A549 (cell line): ENCODE measurements around the gene APCDD1. TPM values are rescaled to one million over a fixed set of nuclear protein-coding genes. Genes with fewer than 3 reads are reported as not detected.

ENCODE experiments used
- ATAC-seq, 2 experiments: fragments of 200-7000 bp in 1 of 2; fragments of >200 bp in 1 of 2; cut with Nextera tagmentation in 1 of 2; cut with Tn5 transposase in 1 of 2; 3 replicates each; pipeline versions ENCODE4 v1.8.0 to v1.9.1; 2018 to 2020; ENCODE audit warnings: mild to moderate bottlenecking in 1 of 2, moderate library complexity in 1 of 2
- CTCF ChIA-PET: fragments of 300-600 bp; sonication (Branson Sonifier 250); formaldehyde crosslinking; extraction: SDS; loops from one replicate; lab custom pipeline; 2021; ENCODE audit warnings: antibody characterized with exemption, inconsistent platforms; lab: Yijun Ruan, JAX
- POLR2A ChIA-PET: fragments of 350-600 bp; formaldehyde crosslinking; extraction: SDS; loops from one replicate; lab custom pipeline; 2021; ENCODE audit warnings: antibody characterized with exemption, inconsistent platforms; lab: Yijun Ruan, JAX
- DNase-seq, 2 experiments: peaks; one replicate each; pipeline versions ENCODE4 v3.0.0 to v3.0.0-alpha.2; 2011 to 2016; ENCODE audit warnings: low read depth in 1 of 2, low spot score in 1 of 2
- FAIRE-seq: peaks from 2 replicates; lab custom pipeline; 2011; peaks lifted over from hg19 to GRCh38; lab: Jason Lieb, UNC
- H3K27ac ChIP-seq, 2 experiments: fragments of >200 bp; sonication (Bioruptor Twin); formaldehyde crosslinking; 3 replicates each; pipeline ENCODE4 v1.5.1; 2016 to 2017
- H3K4me1 ChIP-seq: fragments of >200 bp; sonication (Bioruptor Twin); formaldehyde crosslinking; 3 replicates; pipeline ENCODE4 v1.6.1; 2016
- H3K4me2 ChIP-seq: fragments of >200 bp; sonication (Bioruptor Twin); formaldehyde crosslinking; 3 replicates; pipeline ENCODE4 v1.6.1; 2016
- H3K4me3 ChIP-seq: fragments of >200 bp; sonication (Bioruptor Twin); formaldehyde crosslinking; 3 replicates; pipeline ENCODE4 v1.5.1; 2016
- H3K9me3 ChIP-seq: fragments of >200 bp; sonication (Bioruptor Twin); formaldehyde crosslinking; 3 replicates; pipeline ENCODE4 v1.6.1; 2016
- BHLHE40 ChIP-seq: IDR thresholded peaks from 2 replicates; pipeline ENCODE4 v1.6.1; 2012; ENCODE audit warnings: low read depth, low read length, inconsistent platforms
- CBX8 ChIP-seq: fragments of 200-600 bp; sonication (generic); IDR thresholded peaks from 2 replicates; pipeline ENCODE4 v1.6.1; 2016
- CHD2 ChIP-seq: fragments of 150-350 bp; IDR thresholded peaks from 2 replicates; pipeline ENCODE4 v1.6.1; 2014; ENCODE audit warnings: low read length; ENCODE audit not compliant: partially characterized antibody
- ESRRA ChIP-seq: fragments of 150-350 bp; IDR thresholded peaks from 2 replicates; pipeline ENCODE4 v1.6.1; 2014; ENCODE audit warnings: mild to moderate bottlenecking, low read length, borderline replicate concordance
- NFE2L2 ChIP-seq: fragments of 150-350 bp; conservative IDR thresholded peaks from 2 replicates; pipeline ENCODE4 v1.6.1; 2014; ENCODE audit warnings: low read length
- PHF8 ChIP-seq: fragments of 200-600 bp; sonication (generic); IDR thresholded peaks from 2 replicates; pipeline ENCODE4 v1.6.1; 2016; ENCODE audit warnings: low read depth, mild to moderate bottlenecking, antibody characterized with exemption, moderate library complexity, borderline replicate concordance
- POLR2A ChIP-seq: IDR thresholded peaks from 2 replicates; pipeline ENCODE4 v1.6.1; 2012; ENCODE audit warnings: mild to moderate bottlenecking, low read length
- RAD21 ChIP-seq, 2 experiments: fragments of >200 bp in 1 of 2; sonication (Bioruptor Twin) in 1 of 2; formaldehyde crosslinking in 1 of 2; IDR thresholded peaks in 1 of 2; conservative IDR thresholded peaks in 1 of 2; 2 replicates in 1 of 2; 3 replicates in 1 of 2; pipeline ENCODE4 v1.6.1; 2012 to 2018; ENCODE audit warnings: inconsistent platforms in 1 of 2
- RARB ChIP-seq: fragments of 250-450 bp; sonication (Bioruptor Pico); IDR thresholded peaks from 2 replicates; pipeline ENCODE4 v1.8.0; 2021; ENCODE audit warnings: mild to moderate bottlenecking, moderate library complexity
- RCOR1 ChIP-seq: fragments of 150-350 bp; IDR thresholded peaks from 2 replicates; pipeline ENCODE4 v1.6.1; 2014; ENCODE audit warnings: antibody characterized with exemption, low read length, low read depth
- SMC3 ChIP-seq: fragments of >200 bp; sonication (Bioruptor Twin); formaldehyde crosslinking; IDR thresholded peaks from 3 replicates; pipeline ENCODE4 v1.6.1; 2018; ENCODE audit warnings: inconsistent platforms
- SREBF2 ChIP-seq: fragments of 450-650 bp; IDR thresholded peaks from 2 replicates; pipeline ENCODE4 v1.6.1; 2014; ENCODE audit warnings: mild to moderate bottlenecking, moderate library complexity
- ZFP36 ChIP-seq: fragments of 450-650 bp; IDR thresholded peaks from 2 replicates; pipeline ENCODE4 v1.6.1; 2014; ENCODE audit warnings: borderline replicate concordance; ENCODE audit not compliant: partially characterized antibody
- whole genome bisulfite sequencing: methylation state at CpG from one replicate; pipeline ENCODE4 v1.1.6; 2017; ENCODE audit errors: missing lambda C conversion rate; 5-methylcytosine and 5-hydroxymethylcytosine counted together
- polyA plus RNA-seq, 4 experiments: library from polyadenylated mRNA; depleted of rRNA in 3 of 4; stranded (reverse); fragments of >200 nt; fragmentation: RNase III in 1 of 4; extraction: RNeasy Plus Mini Kit Qiagen cat#74134 plus additional on column Dnase treatment in 1 of 4; gene quantifications; 2 replicates in 3 of 4; 3 replicates in 1 of 4; pipeline ENCODE4 v1.2.3, GENCODE V29; 2011 to 2017
- TF ChIP-seq, protein P1 (sequence below): IDR thresholded peaks from 2 replicates; pipeline ENCODE4 v1.6.1; 2012
- TF ChIP-seq, protein P2 (sequence below): fragments of >200 bp; sonication (Bioruptor Twin); formaldehyde crosslinking; IDR thresholded peaks from 3 replicates; pipeline ENCODE4 v1.5.1; 2016
- TF ChIP-seq, protein P3 (sequence below): fragments of >200 bp; sonication (Bioruptor Twin); formaldehyde crosslinking; IDR thresholded peaks from 2 replicates; pipeline ENCODE4 v1.6.1; 2016
- TF ChIP-seq, protein P4 (sequence below): fragments of 250-450 bp; sonication (Bioruptor Pico); IDR thresholded peaks from 2 replicates; pipeline ENCODE4 v1.5.0; 2021; ENCODE audit warnings: mild to moderate bottlenecking, moderate library complexity, borderline replicate concordance
- TF ChIP-seq, protein P5 (sequence below): fragments of 150-350 bp; IDR thresholded peaks from 2 replicates; pipeline ENCODE4 v1.6.1; 2014; ENCODE audit warnings: low read depth, mild to moderate bottlenecking, low read length
- TF ChIP-seq, protein P6 (sequence below): IDR thresholded peaks from 2 replicates; pipeline ENCODE4 v1.6.1; 2012

Gene APCDD1
- polyA plus RNA-seq, 2 of the 4 experiments (the other 2 are of a cell fraction) = not detected

DNA sequence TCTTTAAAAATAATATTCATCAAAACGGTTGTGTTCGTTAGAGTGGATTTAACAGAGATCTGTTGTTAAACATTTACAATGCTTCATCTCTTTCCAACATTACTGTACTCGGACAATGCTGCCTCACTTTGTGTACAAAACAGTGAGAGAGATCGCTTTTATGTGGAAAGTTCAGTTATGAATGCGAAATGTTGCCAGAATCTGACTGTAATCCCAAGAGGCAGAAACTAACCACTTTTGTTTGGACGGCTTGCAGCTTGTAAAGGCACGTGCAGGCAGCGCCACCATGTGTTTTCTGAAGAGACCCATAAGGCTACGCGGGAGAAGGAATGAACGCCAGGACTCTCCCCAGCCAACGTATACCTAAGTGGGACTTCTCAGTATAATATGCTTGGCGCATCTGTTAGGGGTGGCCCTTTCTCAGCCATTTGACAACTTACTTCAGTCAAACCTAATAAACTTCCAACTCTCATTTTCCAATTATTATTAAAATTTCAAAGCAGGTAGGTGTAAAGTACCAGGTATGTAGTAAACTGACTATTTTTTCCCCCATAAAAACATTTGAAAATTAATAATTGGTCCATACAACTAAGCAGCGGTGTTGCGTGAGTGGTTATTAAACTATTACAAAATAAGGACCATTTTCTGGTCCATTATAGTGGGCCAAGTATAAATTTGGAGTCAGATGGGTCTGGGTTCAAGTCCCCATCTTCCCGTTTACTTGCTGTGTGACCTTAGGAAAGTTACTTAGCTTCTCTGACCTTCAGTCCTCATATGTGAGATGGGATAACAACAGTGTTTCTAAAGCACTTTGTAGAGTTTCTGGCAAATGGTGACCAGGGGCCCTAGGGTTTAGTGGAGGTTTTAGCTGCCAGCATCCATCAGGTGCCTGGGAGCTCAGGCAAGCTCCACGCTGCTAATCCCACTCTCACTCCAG is 65.8 kb downstream of the APCDD1 start:
- H3K4me3 ChIP-seq = no peak overlapping the region
- DNase-seq = peak; percentile 51 to 78
- POLR2A ChIA-PET = no interaction called here
- peak; percentile 92 to 96; a peak in 5 of 6 replicates for ATAC-seq
- H3K4me1 ChIP-seq = no peaks in the 10 kb centered on the region
- 16% methylated on average over 17 of the region's 17 CpGs for WGBS
- peak overlapping the region; percentile 53 for H3K4me2 ChIP-seq
- CTCF ChIA-PET = interaction anchor here (0.8 to 7.9 kb wide), 13 partner anchors 10 to 555 kb away, joined by 3 to 116 read pairs (median 3); no protein-coding TSS in a partner anchor
- H3K27ac ChIP-seq = no peak overlapping the region
- peaks cover 2% of the 10 kb centered on the region; the same call in 2 of the 3 replicates for H3K9me3 ChIP-seq
- TF ChIP-seq, protein P1, sequence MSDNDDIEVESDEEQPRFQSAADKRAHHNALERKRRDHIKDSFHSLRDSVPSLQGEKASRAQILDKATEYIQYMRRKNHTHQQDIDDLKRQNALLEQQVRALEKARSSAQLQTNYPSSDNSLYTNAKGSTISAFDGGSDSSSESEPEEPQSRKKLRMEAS = 0 out of 2 replicates have a peak, but pooled peaks have one; percentile 36
- TF ChIP-seq, protein P2, sequence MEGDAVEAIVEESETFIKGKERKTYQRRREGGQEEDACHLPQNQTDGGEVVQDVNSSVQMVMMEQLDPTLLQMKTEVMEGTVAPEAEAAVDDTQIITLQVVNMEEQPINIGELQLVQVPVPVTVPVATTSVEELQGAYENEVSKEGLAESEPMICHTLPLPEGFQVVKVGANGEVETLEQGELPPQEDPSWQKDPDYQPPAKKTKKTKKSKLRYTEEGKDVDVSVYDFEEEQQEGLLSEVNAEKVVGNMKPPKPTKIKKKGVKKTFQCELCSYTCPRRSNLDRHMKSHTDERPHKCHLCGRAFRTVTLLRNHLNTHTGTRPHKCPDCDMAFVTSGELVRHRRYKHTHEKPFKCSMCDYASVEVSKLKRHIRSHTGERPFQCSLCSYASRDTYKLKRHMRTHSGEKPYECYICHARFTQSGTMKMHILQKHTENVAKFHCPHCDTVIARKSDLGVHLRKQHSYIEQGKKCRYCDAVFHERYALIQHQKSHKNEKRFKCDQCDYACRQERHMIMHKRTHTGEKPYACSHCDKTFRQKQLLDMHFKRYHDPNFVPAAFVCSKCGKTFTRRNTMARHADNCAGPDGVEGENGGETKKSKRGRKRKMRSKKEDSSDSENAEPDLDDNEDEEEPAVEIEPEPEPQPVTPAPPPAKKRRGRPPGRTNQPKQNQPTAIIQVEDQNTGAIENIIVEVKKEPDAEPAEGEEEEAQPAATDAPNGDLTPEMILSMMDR = peak; percentile 65
- no peak for TF ChIP-seq CBX8
- peak; percentile 77 for TF ChIP-seq SMC3
- TF ChIP-seq RAD21 (conservative IDR thresholded peaks at IDR 0.05 in 1 of 2, IDR thresholded peaks at IDR 0.05 in 1 of 2) = peak; percentile 83 to 84
- peak; percentile 28; the same call in 1 of the 2 replicates for TF ChIP-seq BHLHE40
- no peak for FAIRE-seq

DNA sequence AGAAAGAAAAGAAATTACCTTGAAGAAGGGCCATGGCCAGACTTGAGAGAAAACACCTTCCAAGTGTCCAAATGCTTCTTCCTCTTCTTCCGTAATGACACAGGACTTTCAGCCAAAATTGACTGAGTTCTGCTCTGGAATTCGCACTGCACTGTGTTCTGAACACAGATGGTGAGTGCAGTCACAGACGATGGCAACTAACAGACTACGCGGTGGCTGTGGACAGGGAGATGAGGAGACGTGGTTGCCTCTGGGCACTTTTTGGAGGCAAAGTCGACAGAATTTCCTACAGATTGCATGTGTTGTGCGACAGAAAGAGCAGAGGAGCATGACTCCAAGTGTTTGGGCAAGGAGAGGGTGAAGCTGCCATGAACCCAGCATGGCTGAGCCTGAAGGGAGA is 67.1 kb downstream of the APCDD1 start:
- 47% methylated on average over 8 of the region's 8 CpGs for WGBS
- H3K4me1 ChIP-seq = no peaks in the 10 kb centered on the region
- H3K4me3 ChIP-seq = no peak overlapping the region
- no peak overlapping the region for H3K27ac ChIP-seq
- CTCF ChIA-PET = interaction anchor here (1.1 to 2.7 kb wide), 2 partner anchors 13 to 550 kb away, joined by 3 to 16 read pairs; no protein-coding TSS in a partner anchor
- FAIRE-seq = no peak
- POLR2A ChIA-PET = no interaction called here
- TF ChIP-seq SREBF2 (no peak), SMC3 (no peak), RCOR1 (no peak), RARB (CRISPR knock-in tag) (no peak), PHF8 (no peak), ZFP36 (no peak), NFE2L2 (no peak), ESRRA (no peak), POLR2A (no peak), CHD2 (no peak)
- TF ChIP-seq, protein P3, sequence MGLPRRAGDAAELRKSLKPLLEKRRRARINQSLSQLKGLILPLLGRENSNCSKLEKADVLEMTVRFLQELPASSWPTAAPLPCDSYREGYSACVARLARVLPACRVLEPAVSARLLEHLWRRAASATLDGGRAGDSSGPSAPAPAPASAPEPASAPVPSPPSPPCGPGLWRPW = no peak
- TF ChIP-seq, protein P4, sequence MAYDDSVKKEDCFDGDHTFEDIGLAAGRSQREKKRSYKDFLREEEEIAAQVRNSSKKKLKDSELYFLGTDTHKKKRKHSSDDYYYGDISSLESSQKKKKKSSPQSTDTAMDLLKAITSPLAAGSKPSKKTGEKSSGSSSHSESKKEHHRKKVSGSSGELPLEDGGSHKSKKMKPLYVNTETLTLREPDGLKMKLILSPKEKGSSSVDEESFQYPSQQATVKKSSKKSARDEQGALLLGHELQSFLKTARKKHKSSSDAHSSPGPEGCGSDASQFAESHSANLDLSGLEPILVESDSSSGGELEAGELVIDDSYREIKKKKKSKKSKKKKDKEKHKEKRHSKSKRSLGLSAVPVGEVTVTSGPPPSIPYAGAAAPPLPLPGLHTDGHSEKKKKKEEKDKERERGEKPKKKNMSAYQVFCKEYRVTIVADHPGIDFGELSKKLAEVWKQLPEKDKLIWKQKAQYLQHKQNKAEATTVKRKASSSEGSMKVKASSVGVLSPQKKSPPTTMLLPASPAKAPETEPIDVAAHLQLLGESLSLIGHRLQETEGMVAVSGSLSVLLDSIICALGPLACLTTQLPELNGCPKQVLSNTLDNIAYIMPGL = no peak
- TF ChIP-seq, protein P5, sequence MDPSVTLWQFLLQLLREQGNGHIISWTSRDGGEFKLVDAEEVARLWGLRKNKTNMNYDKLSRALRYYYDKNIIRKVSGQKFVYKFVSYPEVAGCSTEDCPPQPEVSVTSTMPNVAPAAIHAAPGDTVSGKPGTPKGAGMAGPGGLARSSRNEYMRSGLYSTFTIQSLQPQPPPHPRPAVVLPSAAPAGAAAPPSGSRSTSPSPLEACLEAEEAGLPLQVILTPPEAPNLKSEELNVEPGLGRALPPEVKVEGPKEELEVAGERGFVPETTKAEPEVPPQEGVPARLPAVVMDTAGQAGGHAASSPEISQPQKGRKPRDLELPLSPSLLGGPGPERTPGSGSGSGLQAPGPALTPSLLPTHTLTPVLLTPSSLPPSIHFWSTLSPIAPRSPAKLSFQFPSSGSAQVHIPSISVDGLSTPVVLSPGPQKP = no peak
- TF ChIP-seq, protein P6, sequence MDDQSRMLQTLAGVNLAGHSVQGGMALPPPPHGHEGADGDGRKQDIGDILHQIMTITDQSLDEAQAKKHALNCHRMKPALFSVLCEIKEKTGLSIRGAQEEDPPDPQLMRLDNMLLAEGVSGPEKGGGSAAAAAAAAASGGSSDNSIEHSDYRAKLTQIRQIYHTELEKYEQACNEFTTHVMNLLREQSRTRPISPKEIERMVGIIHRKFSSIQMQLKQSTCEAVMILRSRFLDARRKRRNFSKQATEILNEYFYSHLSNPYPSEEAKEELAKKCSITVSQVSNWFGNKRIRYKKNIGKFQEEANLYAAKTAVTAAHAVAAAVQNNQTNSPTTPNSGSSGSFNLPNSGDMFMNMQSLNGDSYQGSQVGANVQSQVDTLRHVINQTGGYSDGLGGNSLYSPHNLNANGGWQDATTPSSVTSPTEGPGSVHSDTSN = no peak
- TF ChIP-seq, all 56 proteins: peak for 0
- DNase-seq (no peak), ATAC-seq (no peak)
- H3K9me3 ChIP-seq = peaks cover 2% of the 10 kb centered on the region; the same call in 2 of the 3 replicates
- no peak overlapping the region for H3K4me2 ChIP-seq
